GM18520 (cell line): ENCODE data around the gene CAPN3.
"Not testable (repeated sequence)": the region's sequence is repeated elsewhere in the genome, so short reads cannot be mapped to it uniquely, and the experiment has no call there.

Source experiments
- ATAC-seq: cut with Tn5 transposase; IDR thresholded peaks from one replicate; pipeline ENCODE4 v1.9.1; 2021; ENCODE audit not compliant: unreplicated experiment

Gene CAPN3

GRCh38 chr15:42359249-42359648 lies at the start of gene CAPN3:
Gene CAPN3 (plus strand): TSS chr15:42359501. CDS start chr15:42359806, 305 bp downstream.
- no peak for ATAC-seq

GRCh38 chr15:42313463-42313862 lies 45.8 kb upstream of the CAPN3 start:
- ATAC-seq = no peak

- ATAC-seq = no peak
These were observed 44.5 kb upstream of the CAPN3 start for GRCh38 chr15:42314818-42315217.

GRCh38 chr15:42315521-42315920 lies 43.8 kb upstream of the CAPN3 start:
- ATAC-seq = no peak

- ATAC-seq = not testable (repeated sequence)
These were observed 43.0 kb upstream of the CAPN3 start for GRCh38 chr15:42316282-42316805.

- no peak for ATAC-seq
These were observed 40.1 kb upstream of the CAPN3 start for GRCh38 chr15:42319206-42319605.

GRCh38 chr15:42324308-42324707 lies 35.0 kb upstream of the CAPN3 start:
- no peak for ATAC-seq

GRCh38 chr15:42329161-42329560 lies 30.1 kb upstream of the CAPN3 start:
- ATAC-seq = no peak

GRCh38 chr15:42329992-42330391 lies 29.3 kb upstream of the CAPN3 start:
- no peak for ATAC-seq

GRCh38 chr15:42331235-42331634 lies 28.1 kb upstream of the CAPN3 start:
- no peak for ATAC-seq

GRCh38 chr15:42332331-42332730 lies 27.0 kb upstream of the CAPN3 start:
- no peak for ATAC-seq

- ATAC-seq = no peak
These were observed 24.2 kb upstream of the CAPN3 start for GRCh38 chr15:42335074-42335473.

GRCh38 chr15:42336650-42337049 lies 22.7 kb upstream of the CAPN3 start:
- not testable (repeated sequence) for ATAC-seq

GRCh38 chr15:42337104-42337503 lies 22.2 kb upstream of the CAPN3 start:
- not testable (repeated sequence) for ATAC-seq

GRCh38 chr15:42338500-42338899 lies 20.8 kb upstream of the CAPN3 start:
- ATAC-seq = no peak

- no peak for ATAC-seq
These were observed 15.6 kb upstream of the CAPN3 start for GRCh38 chr15:42343596-42344232.

- ATAC-seq = no peak
These were observed 14.5 kb upstream of the CAPN3 start for GRCh38 chr15:42344763-42345162.

GRCh38 chr15:42345504-42345903 lies 13.8 kb upstream of the CAPN3 start:
- ATAC-seq = no peak

GRCh38 chr15:42348083-42348482 lies 11.2 kb upstream of the CAPN3 start:
- ATAC-seq = no peak

GRCh38 chr15:42349186-42349585 lies 10.1 kb upstream of the CAPN3 start:
- no peak for ATAC-seq

- ATAC-seq = no peak
These were observed 6.9 kb upstream of the CAPN3 start for GRCh38 chr15:42352401-42352800.

GRCh38 chr15:42353061-42353460 lies 6.2 kb upstream of the CAPN3 start:
- ATAC-seq = no peak

- ATAC-seq = no peak
These were observed 4.5 kb upstream of the CAPN3 start for GRCh38 chr15:42354824-42355223.
